Testis (tissue), 2 donors: ENCODE data around the gene TBC1D30.

ENCODE experiments used
- POLR2A ChIP-seq: fragments of 450-650 bp; IDR thresholded peaks from one replicate; pipeline ENCODE4 v1.6.1; 2017; ENCODE audit warnings: antibody characterized with exemption, mild to moderate bottlenecking, moderate library complexity
- TF ChIP-seq, protein P1 (sequence below), 3 experiments: fragments of 450-650 bp in 2 of 3; fragments of 200-600 bp in 1 of 3; sonication (generic) in 1 of 3; IDR thresholded peaks; one replicate each; pipeline ENCODE4 v1.5.1; 2016 to 2019; ENCODE audit warnings: antibody characterized with exemption in 3 of 3, mild to moderate bottlenecking in 2 of 3, moderate library complexity in 1 of 3

DNA sequence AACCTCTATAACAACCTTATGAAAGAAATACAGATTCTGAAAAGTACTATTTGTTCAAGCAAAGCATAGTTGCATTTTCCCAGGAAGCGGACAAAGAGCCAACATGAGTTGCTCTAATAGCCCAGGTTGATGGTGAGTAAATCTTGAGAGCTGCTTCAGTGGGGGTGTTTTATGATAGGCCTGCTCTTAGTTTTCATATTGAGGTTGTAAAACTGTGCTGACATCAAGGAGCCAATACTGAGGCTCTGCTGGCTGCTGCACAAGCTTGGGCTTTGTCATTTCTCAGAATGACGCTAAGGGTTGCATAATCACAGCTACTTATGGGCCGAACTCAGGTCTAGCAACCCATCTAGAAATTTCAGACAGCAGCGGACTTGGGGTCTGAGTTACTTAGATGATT is 11.5 kb downstream of the TBC1D30 start:
- TF ChIP-seq, protein P1, sequence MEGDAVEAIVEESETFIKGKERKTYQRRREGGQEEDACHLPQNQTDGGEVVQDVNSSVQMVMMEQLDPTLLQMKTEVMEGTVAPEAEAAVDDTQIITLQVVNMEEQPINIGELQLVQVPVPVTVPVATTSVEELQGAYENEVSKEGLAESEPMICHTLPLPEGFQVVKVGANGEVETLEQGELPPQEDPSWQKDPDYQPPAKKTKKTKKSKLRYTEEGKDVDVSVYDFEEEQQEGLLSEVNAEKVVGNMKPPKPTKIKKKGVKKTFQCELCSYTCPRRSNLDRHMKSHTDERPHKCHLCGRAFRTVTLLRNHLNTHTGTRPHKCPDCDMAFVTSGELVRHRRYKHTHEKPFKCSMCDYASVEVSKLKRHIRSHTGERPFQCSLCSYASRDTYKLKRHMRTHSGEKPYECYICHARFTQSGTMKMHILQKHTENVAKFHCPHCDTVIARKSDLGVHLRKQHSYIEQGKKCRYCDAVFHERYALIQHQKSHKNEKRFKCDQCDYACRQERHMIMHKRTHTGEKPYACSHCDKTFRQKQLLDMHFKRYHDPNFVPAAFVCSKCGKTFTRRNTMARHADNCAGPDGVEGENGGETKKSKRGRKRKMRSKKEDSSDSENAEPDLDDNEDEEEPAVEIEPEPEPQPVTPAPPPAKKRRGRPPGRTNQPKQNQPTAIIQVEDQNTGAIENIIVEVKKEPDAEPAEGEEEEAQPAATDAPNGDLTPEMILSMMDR (IDR thresholded peaks at IDR 0.05), result no peak
- no peak for TF ChIP-seq POLR2A
